HUDEP-2 (cell line): Measurements from ENCODE around the gene NEMP1.
"Not testable (repeated sequence)": the region's sequence is repeated elsewhere in the genome, so short reads cannot be mapped to it uniquely, and the experiment has no call there.

Experiments
- DNase-seq, 76 experiments: peaks; one replicate each; lab custom pipeline; 2025; ENCODE audit not compliant: unreplicated experiment in 76 of 76; lab: John Stamatoyannopoulos, UW

Gene NEMP1

DNA sequence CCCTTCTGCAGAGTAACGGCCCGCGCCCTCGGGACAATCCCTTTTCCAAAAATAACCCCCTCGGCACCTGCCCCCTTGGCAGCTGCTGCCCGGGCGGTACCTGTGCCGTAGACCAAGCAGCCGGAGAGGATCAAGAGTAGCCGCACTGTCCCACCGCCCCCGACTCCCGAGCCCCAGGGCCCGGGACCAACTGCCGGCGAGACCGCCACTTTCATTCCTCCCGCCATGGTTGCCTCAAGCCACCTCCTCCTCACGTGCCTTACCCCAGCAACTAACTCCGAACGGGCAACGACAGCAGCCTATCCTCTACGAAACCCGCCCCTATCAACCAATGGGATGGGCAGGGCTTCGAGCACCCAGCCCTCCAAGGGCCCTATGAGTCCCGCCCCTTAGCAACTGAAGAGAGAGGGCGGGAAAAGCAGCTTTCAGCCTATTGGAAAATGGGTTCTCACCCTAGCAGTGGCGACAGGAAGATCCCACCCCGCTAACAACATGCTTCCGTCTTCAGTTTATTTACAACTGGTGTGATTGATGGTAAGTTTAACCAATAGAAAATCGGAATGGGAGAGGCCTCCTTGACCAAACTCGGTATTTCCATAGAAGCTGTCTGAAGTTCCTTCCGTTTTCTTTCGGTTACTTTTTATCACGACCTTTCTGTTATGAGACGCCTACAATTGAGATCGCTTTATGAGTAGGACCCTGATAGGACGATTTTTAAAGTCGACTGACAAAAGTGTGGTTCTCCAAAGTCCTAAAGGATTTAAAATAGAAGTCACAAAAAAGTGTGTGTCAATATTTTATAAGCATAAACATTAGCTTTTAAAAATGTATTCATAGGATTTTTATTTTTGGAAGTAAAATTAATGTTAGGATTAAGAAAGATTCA is at the start of gene NEMP1:
NEMP1 (minus strand) TSS at position 273 of the 886 bp plus-strand sequence; CDS start at position 227, 46 bp downstream.
- DNase-seq = peak in 75 of 76 experiments; percentile 49 to 100 (median 98)

DNA sequence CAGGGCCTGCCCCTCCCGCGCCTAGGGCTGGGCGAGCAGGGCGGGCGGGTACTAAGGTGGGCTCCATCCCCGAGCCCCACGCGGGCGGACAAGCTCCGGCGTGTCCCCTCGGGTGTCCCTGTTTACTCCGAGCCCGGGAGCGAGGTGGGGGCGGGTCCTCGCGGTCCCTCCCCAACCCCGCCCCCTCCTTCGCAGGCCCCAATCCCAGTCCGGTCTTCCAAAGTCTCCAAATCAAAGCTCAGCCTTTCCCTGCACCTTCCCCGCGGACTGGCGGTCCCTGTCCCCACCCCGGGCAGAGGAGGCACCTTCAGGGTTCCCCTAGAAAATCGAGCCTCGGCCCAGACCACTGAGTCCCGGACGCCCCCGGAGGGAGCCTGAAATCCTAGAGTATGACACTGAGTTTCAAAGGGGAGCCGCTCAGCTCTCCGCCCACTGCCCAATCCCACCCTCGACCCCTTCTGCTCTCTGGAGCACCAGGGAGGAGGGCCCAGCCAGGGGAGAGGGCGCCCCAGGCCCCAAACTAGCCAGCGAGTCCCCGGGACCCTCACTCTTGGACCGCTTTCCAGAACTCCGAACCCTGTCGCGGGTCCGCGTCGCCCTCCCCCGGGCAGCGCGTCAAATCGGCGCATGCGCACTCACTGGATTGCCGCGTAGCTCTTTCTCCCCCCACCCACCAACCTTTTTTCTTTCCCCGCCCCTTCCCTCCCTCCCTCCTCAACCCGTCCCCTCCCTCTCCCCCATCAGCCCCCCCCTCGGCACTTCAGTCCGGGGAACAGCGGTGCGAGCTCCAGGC is 49.3 kb upstream of the NEMP1 start, which contains the start of gene LRP1:
LRP1 (plus strand) TSS at position 758 of the 793 bp plus-strand sequence. CDS start 482 bp downstream, outside the sequence.
- peak in 17 of 76 experiments; percentile 6 to 46 (median 23) for DNase-seq

- DNase-seq = peak in 40 of 76 experiments; percentile 1 to 48 (median 26)
Observed at GRCh38 chr12:57127101-57127725, 48.6 kb upstream of the NEMP1 start.

GRCh38 chr12:57126561-57126960 is 48.0 kb upstream of the NEMP1 start:
- peak in 1 of 76 experiments; percentile 11 for DNase-seq

DNA sequence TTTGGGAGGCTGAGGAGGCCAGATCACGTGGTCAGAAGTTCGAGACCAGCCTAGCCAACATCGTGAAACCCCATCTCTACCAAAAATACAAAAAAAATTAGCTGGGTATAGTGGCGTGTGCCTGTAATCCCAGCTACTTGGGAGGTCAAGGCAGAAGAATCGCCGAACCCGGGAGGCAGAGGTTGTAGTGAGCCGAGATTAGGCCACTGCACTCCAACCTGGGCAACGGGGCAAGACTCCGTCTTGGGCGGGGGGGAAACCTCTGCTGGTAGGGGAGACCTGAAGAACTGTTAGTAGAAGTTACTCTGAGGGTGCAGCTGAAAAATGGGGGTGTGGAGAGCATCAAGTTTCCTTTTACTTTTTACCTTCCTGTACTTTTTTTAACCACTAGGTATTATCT is 47.5 kb upstream of the NEMP1 start:
- no peak for DNase-seq

DNA sequence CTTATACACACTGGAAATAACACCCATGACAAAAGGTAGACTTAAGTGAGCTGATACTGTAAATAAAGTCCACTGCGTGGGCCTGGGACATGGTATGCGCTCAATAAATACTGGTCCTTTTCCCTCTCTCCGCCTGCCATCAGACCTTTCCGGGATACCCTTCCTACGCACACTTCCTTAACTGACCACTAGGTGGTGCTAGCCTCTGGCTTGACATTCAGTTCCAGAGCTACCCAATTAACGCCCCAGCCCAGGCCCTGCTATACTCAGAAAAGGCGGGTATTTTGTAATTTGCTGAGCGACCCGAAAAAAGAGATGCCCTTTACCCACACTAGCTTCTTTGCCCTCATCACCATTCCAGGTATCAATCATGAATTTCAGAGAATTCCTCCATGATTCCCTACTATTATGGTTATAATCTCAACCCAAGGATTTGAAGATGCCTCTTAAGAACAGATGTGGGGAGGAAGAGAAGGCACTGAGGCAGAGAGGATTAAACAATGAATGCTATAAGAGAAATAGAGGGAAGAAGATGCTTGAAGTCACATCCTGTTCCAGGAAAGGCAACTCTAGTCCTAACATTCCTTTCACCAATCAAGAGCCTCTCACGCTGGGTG is 45.8 kb upstream of the NEMP1 start:
- DNase-seq = peak in 65 of 76 experiments; percentile 12 to 78 (median 50)

- no peak for DNase-seq
Observed at GRCh38 chr12:57123813-57124212, 45.2 kb upstream of the NEMP1 start.

DNA sequence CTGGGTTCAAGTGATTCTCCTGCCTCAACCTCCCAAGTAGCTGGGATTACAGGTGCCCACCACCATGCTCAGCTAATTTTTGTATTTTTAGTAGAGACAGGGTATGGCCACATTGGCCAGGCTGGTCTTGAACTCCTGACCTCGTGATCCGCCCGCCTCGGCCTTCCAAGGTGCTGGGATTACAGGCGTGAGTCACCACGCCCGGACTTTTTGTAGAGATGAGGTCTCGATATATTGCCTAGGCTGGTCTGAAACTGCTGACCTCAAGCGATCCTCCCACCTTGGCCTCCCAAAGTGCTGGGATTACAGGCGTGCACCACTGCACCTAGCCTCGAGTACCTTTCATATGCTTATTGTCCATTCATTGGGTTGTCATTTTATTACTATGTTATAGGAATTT is 42.1 kb upstream of the NEMP1 start:
- DNase-seq = not testable (repeated sequence)

DNA sequence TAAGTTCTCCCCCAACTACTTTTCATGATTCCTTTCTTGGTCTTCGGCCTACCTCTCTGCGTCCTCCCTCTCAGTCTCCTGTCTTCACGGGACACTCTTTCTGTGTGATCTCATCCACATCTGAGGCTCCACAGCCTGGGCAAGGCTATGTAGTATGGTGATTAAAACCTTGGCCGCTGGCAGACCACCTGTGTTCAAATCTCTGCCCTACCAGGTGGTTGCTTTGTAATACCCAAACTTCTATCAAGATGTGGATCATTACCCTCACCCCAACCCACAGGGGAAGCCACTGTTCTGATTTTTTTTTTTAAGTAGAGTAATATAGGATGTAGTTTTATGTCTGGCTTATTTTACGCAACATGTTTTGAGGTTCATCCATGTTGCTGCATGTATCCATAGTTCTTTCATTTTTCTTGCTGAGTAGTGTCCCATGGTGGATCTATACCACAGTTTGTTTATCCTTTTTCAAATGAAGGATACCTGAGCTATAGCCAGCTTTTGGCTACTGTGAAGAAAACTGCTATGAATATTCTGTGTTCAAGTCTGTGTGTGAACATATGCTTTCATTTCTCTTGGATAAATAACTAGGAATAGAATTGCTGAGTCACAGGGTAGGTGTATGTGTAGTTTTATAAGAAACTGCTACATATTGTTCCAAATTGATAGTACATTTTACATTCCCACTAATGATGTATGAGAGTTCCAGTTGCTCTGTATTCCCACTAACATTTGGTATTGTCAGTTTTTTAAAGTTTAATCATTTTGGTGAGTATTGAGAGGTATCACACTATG is 40.9 kb upstream of the NEMP1 start:
- no peak for DNase-seq

GRCh38 chr12:57118711-57119271 is 40.2 kb upstream of the NEMP1 start:
- DNase-seq = no peak

DNA sequence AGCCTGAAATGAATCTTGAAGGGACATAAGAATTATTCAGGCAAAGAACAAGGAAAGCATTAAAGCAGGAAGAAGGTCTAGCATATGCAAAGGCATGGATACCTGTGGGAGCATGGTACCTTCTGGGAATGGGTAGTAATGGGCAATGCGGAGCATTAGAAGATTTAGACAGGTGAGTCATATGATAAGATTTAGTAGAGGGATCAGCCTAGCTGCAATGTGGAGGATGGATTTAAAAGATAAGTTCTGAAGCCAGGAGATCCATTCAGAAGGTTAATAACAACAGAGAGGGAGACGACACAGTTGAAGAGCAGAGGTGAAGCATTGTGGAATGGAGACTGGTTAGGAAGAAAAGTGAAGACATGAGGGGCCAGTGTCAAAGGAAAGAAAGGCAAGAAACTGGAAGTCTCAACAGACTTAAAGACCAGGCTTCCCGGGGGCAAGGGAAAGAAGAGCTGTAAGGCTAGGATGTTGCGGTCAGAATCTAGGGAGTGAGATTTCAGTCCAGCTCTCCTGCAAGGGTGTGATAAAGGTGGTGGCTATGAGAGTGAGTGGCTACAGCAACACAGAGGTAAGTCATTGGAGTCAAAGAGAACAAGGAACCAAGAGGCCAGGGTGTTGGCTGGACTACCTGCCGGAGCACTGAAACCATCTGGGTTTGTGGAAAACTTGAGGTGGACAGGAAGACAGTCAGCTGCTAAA is 38.1 kb upstream of the NEMP1 start:
- DNase-seq = no peak

GRCh38 chr12:57112492-57113294 is 34.1 kb upstream of the NEMP1 start:
- DNase-seq = peak in 4 of 76 experiments; percentile 46 to 61 (median 52)

DNA sequence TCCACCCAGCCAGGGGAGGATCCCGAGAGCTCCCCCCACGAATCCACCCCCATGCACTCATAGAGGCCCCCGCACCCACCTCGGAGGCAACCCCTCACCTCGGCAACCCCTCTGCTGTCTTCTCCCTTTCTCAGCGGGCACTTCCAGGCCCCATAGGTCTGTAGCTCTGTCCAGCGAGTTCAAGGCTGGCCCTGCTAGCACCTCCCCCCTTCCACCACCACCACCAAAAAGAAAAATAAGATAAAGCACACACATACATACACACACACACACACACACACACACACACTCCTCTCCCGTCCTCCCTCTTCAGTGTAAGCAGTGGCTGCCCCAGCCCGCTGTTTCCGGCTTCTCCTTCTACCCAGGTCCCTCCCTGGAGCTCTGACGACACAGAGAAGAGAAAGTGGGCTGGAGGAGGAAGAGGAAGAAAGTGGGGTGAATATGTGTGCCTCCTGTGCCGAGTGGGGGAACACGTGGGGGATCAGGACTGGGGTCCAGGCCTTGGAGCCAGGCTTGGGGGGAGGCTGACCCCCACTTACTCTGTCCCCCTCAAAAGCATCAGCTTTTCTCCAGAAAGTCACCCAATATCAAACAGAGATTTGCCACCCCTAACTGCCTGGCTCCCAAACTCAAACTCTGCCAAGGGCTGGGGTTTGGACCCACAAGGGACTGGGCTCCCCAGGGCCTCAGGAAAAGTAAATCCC is 32.6 kb upstream of the NEMP1 start, which contains the start of gene STAT6:
STAT6 (minus strand) TSS at position 332 of the 704 bp plus-strand sequence. CDS start 3,084 bp downstream, outside the sequence.
- peak in 71 of 76 experiments; percentile 25 to 82 (median 60) for DNase-seq

DNA sequence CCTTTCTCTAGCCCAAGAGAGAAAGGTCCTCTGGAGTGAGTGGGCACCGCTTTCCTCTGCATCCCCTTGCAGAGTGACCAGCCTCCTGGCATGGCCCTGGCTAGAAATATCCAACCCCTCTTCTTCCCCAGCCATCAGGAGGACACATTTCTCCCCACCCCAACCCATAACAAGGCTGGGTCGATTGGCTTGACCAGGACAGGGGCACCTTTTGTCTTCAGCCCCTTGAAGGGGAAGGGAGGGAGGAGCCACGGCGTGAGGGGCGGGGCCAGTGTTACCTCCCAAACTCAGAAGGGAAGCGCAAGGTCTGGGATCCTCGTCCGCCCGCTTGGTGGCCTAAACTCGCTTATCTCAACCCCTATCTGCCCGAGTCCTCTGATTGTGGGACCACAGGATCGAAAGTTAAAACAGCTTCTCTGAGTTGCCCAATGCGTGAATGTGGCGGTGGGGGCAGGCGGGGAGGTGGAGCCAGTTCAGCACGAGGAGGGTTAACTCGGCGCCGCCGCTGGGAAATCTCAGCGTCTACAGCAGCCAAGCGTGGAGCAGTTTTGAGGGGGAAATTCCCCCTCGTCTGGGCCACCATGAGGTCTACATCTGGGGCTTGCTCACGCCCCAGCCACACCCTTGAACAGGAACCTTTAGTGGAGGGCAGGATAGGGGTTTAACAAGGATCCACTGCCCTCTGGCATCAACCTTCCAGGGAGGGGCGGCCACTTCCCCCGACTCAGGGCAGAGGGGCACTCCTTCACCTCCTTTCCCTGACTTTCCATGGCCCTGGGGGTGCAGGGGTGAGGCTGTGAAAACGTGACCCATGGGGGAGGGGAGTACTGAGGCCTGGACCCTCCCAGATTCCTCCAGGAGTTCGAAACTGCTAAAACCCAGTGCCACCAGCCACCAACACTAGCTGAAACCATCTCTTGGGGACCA is 31.8 kb upstream of the NEMP1 start:
- DNase-seq = peak in 69 of 76 experiments; percentile 14 to 80 (median 59)

DNA sequence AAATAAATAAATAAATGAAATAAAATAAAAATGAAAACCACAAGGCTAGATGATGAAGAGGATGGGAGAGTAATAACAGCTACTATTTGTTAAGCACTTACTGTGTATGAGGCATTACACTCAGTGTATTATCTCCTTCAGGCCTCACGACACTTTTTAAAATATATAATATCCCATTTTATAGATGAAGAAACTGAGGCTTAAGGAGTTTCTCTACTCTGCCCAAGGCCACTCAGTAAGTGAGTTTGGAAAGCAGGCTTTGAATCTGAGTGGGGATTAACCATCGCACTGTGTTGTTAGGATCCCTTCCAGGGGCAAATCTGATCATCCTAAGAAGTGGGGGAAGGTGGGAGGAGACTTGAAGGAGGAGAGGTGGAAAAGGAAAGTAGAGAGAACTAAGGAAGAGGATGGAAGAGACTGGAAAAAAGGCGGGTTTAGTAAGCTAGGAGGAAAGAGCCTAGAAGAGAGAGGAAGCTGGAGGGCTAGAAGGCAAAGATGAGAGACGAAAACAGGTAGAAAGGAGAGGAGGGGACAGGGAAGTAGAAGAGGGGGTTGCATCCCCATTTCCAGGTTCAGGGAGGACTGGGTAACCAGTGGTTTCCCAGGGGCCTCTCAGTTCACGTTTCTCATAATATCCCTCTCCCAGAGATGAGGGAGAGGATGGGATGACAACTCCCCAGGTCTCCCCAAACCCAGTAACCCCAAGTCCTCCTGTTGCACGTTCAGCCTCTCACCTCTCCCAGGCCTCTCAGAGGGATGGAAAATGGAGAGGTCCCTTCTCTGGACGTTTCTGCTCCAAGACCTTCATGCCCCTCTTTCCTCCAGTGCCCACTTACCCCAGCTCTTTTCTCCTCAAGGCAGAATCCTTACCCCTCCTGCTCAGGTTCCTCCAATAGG is 30.9 kb upstream of the NEMP1 start:
- DNase-seq = no peak
